ENCODE results near the gene NUDT14.
A peak's percentile ranks its signal among the peaks of the same experiment; 100 is the strongest.

NUDT14 gene

GRCh38 chr14:105169776-105170655 is 11.1 kb downstream of the NUDT14 start:
- Mint-ChIP-seq H3K27ac (no peak overlapping the region), H3K36me3 (ENCODE audit: low read depth) (no peaks in the 10 kb centered on the region), H3K9me3 (no peaks in the 10 kb centered on the region), H3K4me3 (peak overlapping the region; percentile 71), H3K4me1 (peaks cover 23% of the 10 kb centered on the region), H3K27me3 (ENCODE audit: low read depth, poor library complexity) (peaks cover 37% of the 10 kb centered on the region)
- no peak for DNase-seq
- TF ChIP-seq CTCF (IDR thresholded peaks at IDR 0.05) = no peak

- Mint-ChIP-seq H3K27ac (no peak overlapping the region), H3K9me3 (no peaks in the 10 kb centered on the region), H3K27me3 (ENCODE audit: low read depth, poor library complexity) (peaks cover 37% of the 10 kb centered on the region), H3K4me3 (peak overlapping the region; percentile 58), H3K4me1 (peaks cover 30% of the 10 kb centered on the region), H3K36me3 (ENCODE audit: low read depth) (no peaks in the 10 kb centered on the region)
- peak; percentile 43 for TF ChIP-seq CTCF (IDR thresholded peaks at IDR 0.05)
- peak; percentile 60 for DNase-seq
Observed at GRCh38 chr14:105168979-105169507, 12.1 kb downstream of the NUDT14 start.

GRCh38 chr14:105168496-105168978 is 12.6 kb downstream of the NUDT14 start, which contains the start of gene JAG2:
Gene JAG2, minus strand, starts transcription at chr14:105168776. Its CDS starts 356 bp downstream, at chr14:105168420.
- peak; percentile 66 for DNase-seq
- Mint-ChIP-seq H3K27me3 (ENCODE audit: low read depth, poor library complexity) (peaks cover 37% of the 10 kb centered on the region), H3K4me1 (peaks cover 31% of the 10 kb centered on the region), H3K36me3 (ENCODE audit: low read depth) (no peaks in the 10 kb centered on the region), H3K9me3 (no peaks in the 10 kb centered on the region), H3K4me3 (peak within 1 kb of the TSS; percentile 71), H3K27ac (no peak within 1 kb of the TSS)
- no peak for TF ChIP-seq CTCF (IDR thresholded peaks at IDR 0.05)

GRCh38 chr14:105168093-105168420 is 13.1 kb downstream of the NUDT14 start:
- no peak for DNase-seq
- peaks cover 34% of the 10 kb centered on the region for H3K4me1 Mint-ChIP-seq
- H3K27me3 Mint-ChIP-seq (ENCODE audit: low read depth, poor library complexity) = peaks cover 37% of the 10 kb centered on the region
- no peak overlapping the region for H3K4me3 Mint-ChIP-seq
- no peak overlapping the region for H3K27ac Mint-ChIP-seq
- no peak for TF ChIP-seq CTCF (IDR thresholded peaks at IDR 0.05)
- H3K9me3 Mint-ChIP-seq = no peaks in the 10 kb centered on the region
- H3K36me3 Mint-ChIP-seq (ENCODE audit: low read depth) = no peaks in the 10 kb centered on the region

- no peaks in the 10 kb centered on the region for H3K36me3 Mint-ChIP-seq (ENCODE audit: low read depth)
- peaks cover 39% of the 10 kb centered on the region for H3K4me1 Mint-ChIP-seq
- no peak overlapping the region for H3K27ac Mint-ChIP-seq
- peaks cover 37% of the 10 kb centered on the region for H3K27me3 Mint-ChIP-seq (ENCODE audit: low read depth, poor library complexity)
- no peak overlapping the region for H3K4me3 Mint-ChIP-seq
- peak; percentile 61 for DNase-seq
- no peaks in the 10 kb centered on the region for H3K9me3 Mint-ChIP-seq
- no peak for TF ChIP-seq CTCF (IDR thresholded peaks at IDR 0.05)
Observed at GRCh38 chr14:105167303-105168092, 13.6 kb downstream of the NUDT14 start.
